Measurements from ENCODE around the gene ZNF594. TPM values are rescaled to one million over a fixed set of nuclear protein-coding genes. Genes with fewer than 3 reads are reported as not detected.
"Not testable (repeated sequence)": the region's sequence is repeated elsewhere in the genome, so short reads cannot be mapped to it uniquely, and the experiment has no call there.

Gene ZNF594
- polyA plus RNA-seq, 1 donor from 2014 or later, result 2.1 TPM

GRCh38 chr17:5181509-5182305, 10.0 kb downstream of the ZNF594 start:
- Mint-ChIP-seq H3K4me3 (no peak overlapping the region), H3K27ac (peak overlapping the region; percentile 54 to 86 (median 82)), H3K36me3 (peaks cover 15% of the 10 kb centered on the region), H3K9me3 (peaks cover 8 to 47% (median 33%) of the 10 kb centered on the region in 3 donors), H3K27me3 (no peaks in the 10 kb centered on the region), H3K4me1 (peaks cover 0 to 2% (median 0%) of the 10 kb centered on the region in 3 donors)

- no peak overlapping the region for H3K27ac Mint-ChIP-seq
- H3K36me3 Mint-ChIP-seq, result peaks cover 16% of the 10 kb centered on the region
- no peaks in the 10 kb centered on the region for H3K4me1 Mint-ChIP-seq
- H3K27me3 Mint-ChIP-seq, result no peaks in the 10 kb centered on the region
- no peak overlapping the region for H3K4me3 Mint-ChIP-seq
- H3K9me3 Mint-ChIP-seq, result peaks cover 5 to 42% (median 41%) of the 10 kb centered on the region in 3 donors
Measured at GRCh38 chr17:5179003-5179402, 12.7 kb downstream of the ZNF594 start.

- not testable (repeated sequence) for H3K4me3 Mint-ChIP-seq, H3K27me3 Mint-ChIP-seq, H3K4me1 Mint-ChIP-seq, H3K27ac Mint-ChIP-seq, H3K36me3 Mint-ChIP-seq
- H3K9me3 Mint-ChIP-seq, result peaks cover 3 to 20% (median 15%) of the 10 kb centered on the region in 3 donors
Measured at GRCh38 chr17:5175027-5175426, 16.6 kb downstream of the ZNF594 start.

GRCh38 chr17:5165791-5166564, 25.7 kb downstream of the ZNF594 start:
- peak overlapping the region in 1 of 4 donors; percentile 51 for H3K4me3 Mint-ChIP-seq
- not testable (repeated sequence) for H3K27me3 Mint-ChIP-seq, H3K36me3 Mint-ChIP-seq, H3K27ac Mint-ChIP-seq, H3K9me3 Mint-ChIP-seq
- H3K4me1 Mint-ChIP-seq, result peaks cover 16 to 25% (median 19%) of the 10 kb centered on the region in 3 donors

- H3K27ac Mint-ChIP-seq, result no peak overlapping the region
Measured at GRCh38 chr17:5164436-5164835, 27.2 kb downstream of the ZNF594 start.

DNA sequence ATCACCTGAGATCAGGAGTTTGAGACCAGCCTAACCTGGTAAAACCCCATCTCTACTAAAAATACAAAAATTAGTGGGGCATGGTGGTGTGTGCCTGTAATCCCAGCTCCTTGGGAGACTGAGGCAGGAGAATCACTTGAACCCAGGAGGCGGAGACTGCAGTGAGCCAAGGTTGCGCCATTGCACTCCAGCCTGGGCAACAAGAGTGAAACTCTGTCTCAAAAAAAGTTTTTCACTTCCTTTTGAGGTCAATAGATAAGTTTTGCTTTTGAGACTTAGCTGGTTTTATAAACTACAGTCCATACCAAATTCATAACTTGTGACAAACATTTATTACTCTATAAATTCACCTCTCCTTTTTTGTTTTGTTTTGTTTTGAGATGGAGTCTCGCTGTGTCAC, 29.9 kb downstream of the ZNF594 start:
- Mint-ChIP-seq H3K27ac (peak overlapping the region in 1 of 3 donors; percentile 43), H3K4me1 (peaks cover 10 to 17% (median 15%) of the 10 kb centered on the region in 3 donors)
- H3K36me3 Mint-ChIP-seq, H3K4me3 Mint-ChIP-seq, H3K9me3 Mint-ChIP-seq, H3K27me3 Mint-ChIP-seq: not testable (repeated sequence)

More at GRCh38 chr17:5164436-5164835, 27.2 kb downstream of the ZNF594 start:
- Mint-ChIP-seq H3K27me3 (no peaks in the 10 kb centered on the region), H3K4me1 (peaks cover 16 to 25% (median 19%) of the 10 kb centered on the region in 3 donors), H3K9me3 (no peaks in the 10 kb centered on the region), H3K36me3 (no peaks in the 10 kb centered on the region), H3K4me3 (peak overlapping the region in 1 of 4 donors; percentile 56)

DNA sequence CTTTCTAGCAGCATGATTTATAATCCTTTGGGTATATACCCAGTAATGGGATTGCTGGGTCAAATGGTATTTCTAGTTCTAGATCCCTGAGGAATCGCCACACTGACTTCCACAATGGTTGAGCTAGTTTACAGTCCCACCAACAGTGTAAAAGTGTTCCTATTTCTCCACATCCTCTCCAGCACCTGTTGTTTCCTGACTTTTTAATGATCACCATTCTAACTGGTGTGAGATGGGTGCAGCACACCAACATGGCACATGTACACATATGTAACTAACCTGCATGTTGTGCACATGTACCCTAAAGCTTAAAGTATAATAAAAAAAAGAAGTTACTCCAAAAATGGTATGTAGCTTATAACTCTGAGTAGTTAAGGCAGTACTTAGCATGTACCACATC, 31.0 kb downstream of the ZNF594 start:
- not testable (repeated sequence) for H3K4me1 Mint-ChIP-seq, H3K27ac Mint-ChIP-seq, H3K4me3 Mint-ChIP-seq, H3K9me3 Mint-ChIP-seq, H3K27me3 Mint-ChIP-seq, H3K36me3 Mint-ChIP-seq

- not testable (repeated sequence) for H3K4me3 Mint-ChIP-seq
Measured at GRCh38 chr17:5146122-5146521, 45.5 kb downstream of the ZNF594 start.

DNA sequence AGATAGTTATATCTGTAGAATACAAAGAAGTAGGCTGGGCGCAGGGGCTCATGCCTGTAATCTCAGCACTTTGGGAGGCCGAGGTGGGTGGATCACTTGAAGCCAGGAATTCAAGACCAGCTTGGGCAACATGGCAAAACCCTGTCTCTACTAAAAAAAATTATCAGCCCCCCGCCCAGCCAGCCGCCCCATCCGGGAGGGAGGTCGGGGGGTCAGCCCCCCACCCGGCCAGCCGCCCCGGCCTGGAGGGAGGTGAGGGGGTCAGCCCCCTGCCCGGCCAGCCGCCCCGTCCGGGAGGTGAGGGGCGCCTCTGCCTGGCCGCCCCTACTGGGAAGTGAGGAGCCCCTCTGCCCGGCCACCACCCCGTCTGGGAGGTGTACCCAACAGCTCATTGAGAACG, 48.8 kb downstream of the ZNF594 start:
- not testable (repeated sequence) for H3K27ac Mint-ChIP-seq, H3K27me3 Mint-ChIP-seq, H3K9me3 Mint-ChIP-seq, H3K4me3 Mint-ChIP-seq, H3K36me3 Mint-ChIP-seq, H3K4me1 Mint-ChIP-seq

More at GRCh38 chr17:5146122-5146521, 45.5 kb downstream of the ZNF594 start:
- H3K27ac Mint-ChIP-seq, H3K36me3 Mint-ChIP-seq, H3K27me3 Mint-ChIP-seq, H3K9me3 Mint-ChIP-seq, H3K4me1 Mint-ChIP-seq: not testable (repeated sequence)

- no peaks in the 10 kb centered on the region for H3K9me3 Mint-ChIP-seq
- H3K4me1 Mint-ChIP-seq, result peaks cover 0 to 4% (median 0%) of the 10 kb centered on the region in 3 donors
- H3K27me3 Mint-ChIP-seq, result no peaks in the 10 kb centered on the region
- H3K27ac Mint-ChIP-seq, result no peak overlapping the region
- no peak overlapping the region for H3K4me3 Mint-ChIP-seq
- peaks cover 2% of the 10 kb centered on the region for H3K36me3 Mint-ChIP-seq
Measured at GRCh38 chr17:5139458-5139732, 52.3 kb downstream of the ZNF594 start.

DNA sequence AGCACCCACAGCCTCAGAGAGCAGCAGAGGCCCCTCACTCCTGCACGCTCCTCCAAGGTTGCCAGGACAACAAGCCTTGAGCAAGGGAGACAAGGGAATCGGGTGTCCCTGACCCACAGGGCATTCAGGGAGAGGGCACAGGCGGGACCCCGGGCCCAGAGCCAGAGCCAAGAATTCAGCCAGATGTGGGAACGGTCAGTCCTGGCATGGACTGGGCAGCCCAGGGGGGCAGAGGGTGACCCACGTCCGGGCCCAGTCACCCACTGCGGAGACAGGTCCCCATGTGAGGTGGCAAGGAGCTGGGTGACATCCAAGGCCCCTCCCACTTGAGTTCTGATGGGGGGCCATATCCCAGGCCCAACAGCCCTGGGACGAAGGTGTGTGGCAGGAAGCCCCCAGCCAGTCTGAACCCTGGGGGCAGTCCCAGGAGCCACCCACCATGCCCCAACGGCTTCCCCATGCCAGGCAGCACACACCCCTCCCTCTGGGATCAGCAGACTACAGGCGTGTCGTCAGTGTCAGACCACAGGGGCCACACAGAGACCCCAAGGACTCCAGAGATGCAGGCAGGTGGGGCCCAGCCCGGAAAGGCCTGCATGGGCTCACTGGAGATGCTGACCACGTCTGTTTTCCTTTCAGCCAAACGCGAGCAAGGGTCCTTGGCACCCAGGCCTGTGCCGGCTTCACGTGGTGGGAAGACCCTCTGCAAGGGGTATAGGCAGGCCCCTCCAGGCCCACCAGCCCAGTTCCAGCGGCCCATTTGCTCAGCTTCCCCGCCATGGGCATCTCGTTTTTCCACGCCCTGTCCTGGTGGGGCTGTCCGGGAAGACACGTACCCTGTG, 52.8 kb downstream of the ZNF594 start:
- Mint-ChIP-seq H3K27me3 (no peaks in the 10 kb centered on the region), H3K9me3 (no peaks in the 10 kb centered on the region), H3K36me3 (peaks cover 2% of the 10 kb centered on the region), H3K27ac (no peak overlapping the region), H3K4me1 (peaks cover 0 to 4% (median 0%) of the 10 kb centered on the region in 3 donors), H3K4me3 (no peak overlapping the region)

- H3K27ac Mint-ChIP-seq, H3K4me3 Mint-ChIP-seq, H3K27me3 Mint-ChIP-seq, H3K4me1 Mint-ChIP-seq, H3K9me3 Mint-ChIP-seq, H3K36me3 Mint-ChIP-seq: not testable (repeated sequence)
Measured at GRCh38 chr17:5138198-5138544, 53.5 kb downstream of the ZNF594 start.

DNA sequence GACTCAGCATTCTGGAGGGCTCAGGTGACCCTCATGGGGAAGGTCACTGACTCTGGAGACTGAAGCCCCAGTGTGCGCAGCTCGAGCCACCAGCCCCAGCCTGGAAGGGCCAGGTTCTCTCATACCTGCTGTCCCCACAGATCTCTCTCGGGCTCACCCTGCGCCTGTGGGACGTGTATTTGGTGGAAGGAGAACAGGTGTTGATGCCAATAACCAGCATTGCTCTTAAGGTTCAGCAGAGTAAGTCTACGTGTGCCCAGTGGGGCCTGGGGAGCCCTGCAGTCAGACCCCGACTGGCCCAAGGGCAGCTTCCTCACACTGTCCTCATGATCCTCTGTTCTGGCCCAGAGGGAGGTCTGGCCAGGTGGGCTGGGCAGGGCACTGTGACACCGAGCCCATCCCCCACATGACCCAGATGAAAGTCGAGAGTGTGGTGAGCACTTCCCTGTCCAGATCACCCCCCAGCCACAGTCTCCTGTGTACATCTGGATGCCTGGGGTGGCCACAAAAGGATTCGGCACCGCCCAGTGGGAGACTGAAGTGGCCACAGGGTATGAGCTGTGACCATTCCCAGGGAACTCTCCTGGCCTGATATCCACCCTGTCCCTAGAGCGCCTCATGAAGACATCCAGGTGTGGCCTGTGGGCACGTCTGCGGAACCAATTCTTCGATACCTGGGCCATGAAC, 54.0 kb downstream of the ZNF594 start:
- not testable (repeated sequence) for H3K27ac Mint-ChIP-seq, H3K36me3 Mint-ChIP-seq, H3K4me3 Mint-ChIP-seq, H3K4me1 Mint-ChIP-seq, H3K27me3 Mint-ChIP-seq, H3K9me3 Mint-ChIP-seq

GRCh38 chr17:5136580-5137412, 54.9 kb downstream of the ZNF594 start:
- not testable (repeated sequence) for H3K27ac Mint-ChIP-seq, H3K9me3 Mint-ChIP-seq, H3K36me3 Mint-ChIP-seq, H3K27me3 Mint-ChIP-seq, H3K4me3 Mint-ChIP-seq, H3K4me1 Mint-ChIP-seq
